HepG2 (cell line): ENCODE data around the gene COX7A1. TPM values are rescaled to one million over a fixed set of nuclear protein-coding genes. Genes with fewer than 3 reads are reported as not detected.

ENCODE experiments used
- ATAC-seq: fragments of 200-7000 bp; cut with Tn5 transposase; 3 replicates; pipeline ENCODE4 v1.9.1; 2020; ENCODE audit warnings: mild to moderate bottlenecking, moderate library complexity
- BruUV-seq: library from RNA; stranded (reverse); fragments of 400-500 nt; replicated peaks from 2 replicates; lab custom pipeline; 2021; lab: Mats Ljungman, UMichigan
- CTCF ChIA-PET: fragments of 300-600 bp; formaldehyde crosslinking; extraction: SDS; loops from one replicate; lab custom pipeline; 2021; ENCODE audit warnings: low total read pairs, inconsistent platforms, low intra/inter-chr PET ratio; lab: Yijun Ruan, JAX
- POLR2A ChIA-PET: fragments of 350-600 bp; sonication (Branson Sonifier 250); formaldehyde crosslinking; loops from one replicate; lab custom pipeline; 2020; ENCODE audit warnings: antibody characterized with exemption, inconsistent platforms; lab: Yijun Ruan, JAX
- DNase-seq: peaks from one replicate; pipeline ENCODE4 v3.0.0-alpha.2; 2015; ENCODE audit warnings: low spot score
- FAIRE-seq: peaks from 3 replicates; lab custom pipeline; 2011; peaks lifted over from hg19 to GRCh38; lab: Jason Lieb, UNC
- H2AFZ ChIP-seq: one replicate; pipeline ENCODE4 v1.6.1; 2011; ENCODE audit warnings: low read length, inconsistent platforms
- H3K27ac ChIP-seq: fragments of 300-600 bp; 3 replicates; pipeline ENCODE4 v1.8.0; 2011; ENCODE audit warnings: mixed run types, mild to moderate bottlenecking, mixed read lengths, low read length, inconsistent platforms; ENCODE audit not compliant: insufficient read depth; ENCODE audit errors: extremely low read length
- H3K27me3 ChIP-seq, 2 experiments: fragments of 200-600 bp in 1 of 2; 2 replicates in 1 of 2; 3 replicates in 1 of 2; pipeline versions ENCODE4 v1.6.0 to v1.8.0; 2011; ENCODE audit warnings: low read length in 2 of 2, mild to moderate bottlenecking in 2 of 2, moderate library complexity in 2 of 2, inconsistent platforms in 1 of 2; ENCODE audit not compliant: insufficient read depth in 2 of 2, control insufficient read depth in 1 of 2
- H3K36me3 ChIP-seq, 2 experiments: fragments of 200-600 bp in 1 of 2; replicated peaks in 1 of 2; 2 replicates in 1 of 2; 3 replicates in 1 of 2; pipeline versions ENCODE4 v1.5.1 to v1.8.0; 2011; ENCODE audit warnings: low read length in 2 of 2, inconsistent platforms in 1 of 2; ENCODE audit not compliant: insufficient read depth in 2 of 2, control insufficient read depth in 1 of 2
- H3K4me1 ChIP-seq: 2 replicates; pipeline ENCODE4 v1.5.1; 2012; ENCODE audit warnings: low read length, inconsistent platforms; ENCODE audit not compliant: insufficient read depth
- H3K4me2 ChIP-seq: 2 replicates; pipeline ENCODE4 v1.6.0; 2011; ENCODE audit warnings: low read depth, low read length, inconsistent platforms
- H3K4me3 ChIP-seq, 3 experiments: fragments of 200-600 bp in 1 of 3; sonication (generic), shearing (Covaris generic) in 1 of 3; replicated peaks in 1 of 3; 2 replicates each; pipeline ENCODE4 v1.5.1; 2011 to 2016; ENCODE audit warnings: low read length in 3 of 3, inconsistent platforms in 2 of 3, low read depth in 2 of 3, mild to moderate bottlenecking in 2 of 3, control low read depth in 1 of 3, mixed read lengths in 1 of 3; ENCODE audit not compliant: insufficient read depth in 1 of 3
- H3K79me2 ChIP-seq: one replicate; pipeline ENCODE4 v1.6.1; 2011; ENCODE audit warnings: low read length, inconsistent platforms; ENCODE audit not compliant: insufficient read depth
- H3K9ac ChIP-seq: 2 replicates; pipeline ENCODE4 v1.6.0; 2011; ENCODE audit warnings: mild to moderate bottlenecking, low read depth, low read length, inconsistent platforms; ENCODE audit not compliant: insufficient read depth
- H3K9me3 ChIP-seq: 2 replicates; pipeline ENCODE4 v1.5.1; 2012; ENCODE audit warnings: mild to moderate bottlenecking, low read length
- H4K20me1 ChIP-seq: 2 replicates; pipeline ENCODE4 v1.6.0; 2011; ENCODE audit warnings: inconsistent platforms, mild to moderate bottlenecking, low read length, moderate library complexity; ENCODE audit not compliant: insufficient read depth
- EHMT2 ChIP-seq: fragments of 200-600 bp; sonication (generic); IDR thresholded peaks from 2 replicates; pipeline ENCODE4 v1.7.0; 2017; ENCODE audit warnings: antibody characterized with exemption, low read depth, low read length, borderline replicate concordance
- KDM1A ChIP-seq: IDR thresholded peaks from 2 replicates; pipeline ENCODE4 v1.6.1; 2016; ENCODE audit warnings: missing compliant biosample characterization
- NFKBIZ ChIP-seq: IDR thresholded peaks from 2 replicates; pipeline ENCODE4 v1.6.1; 2018; ENCODE audit warnings: missing genetic modification reagents, missing compliant biosample characterization
- NPAS2 ChIP-seq: sonication (generic); formaldehyde crosslinking; IDR thresholded peaks from 2 replicates; pipeline ENCODE4 v1.8.0; 2022; ENCODE audit warnings: mild to moderate bottlenecking, missing genetic modification reagents, borderline replicate concordance
- PAX8 ChIP-seq: sonication (generic); formaldehyde crosslinking; IDR thresholded peaks from 2 replicates; pipeline ENCODE4 v1.8.0; 2022; ENCODE audit warnings: mild to moderate bottlenecking, missing genetic modification reagents, borderline replicate concordance
- STAT5B ChIP-seq: sonication (generic); formaldehyde crosslinking; IDR thresholded peaks from 2 replicates; pipeline ENCODE4 v1.4.0; 2020; ENCODE audit warnings: missing genetic modification reagents
- ZNF33B ChIP-seq: sonication (generic); formaldehyde crosslinking; IDR thresholded peaks from 2 replicates; pipeline ENCODE4 v1.5.1; 2020; ENCODE audit warnings: mild to moderate bottlenecking, missing genetic modification reagents
- ZNF496 ChIP-seq: sonication (generic); formaldehyde crosslinking; IDR thresholded peaks from 2 replicates; pipeline ENCODE4 v1.8.1; 2023; ENCODE audit warnings: mild to moderate bottlenecking, moderate library complexity, missing genetic modification reagents; ENCODE audit not compliant: insufficient replicate concordance
- ZNF724P ChIP-seq: sonication (generic); formaldehyde crosslinking; IDR thresholded peaks from 2 replicates; pipeline ENCODE4 v1.8.0; 2022; ENCODE audit warnings: missing genetic modification reagents, borderline replicate concordance
- ZNF766 ChIP-seq: sonication (generic); formaldehyde crosslinking; IDR thresholded peaks from 2 replicates; pipeline ENCODE4 v1.5.0; 2020; ENCODE audit warnings: missing genetic modification reagents, borderline replicate concordance
- ZNF768 ChIP-seq: sonication (generic); formaldehyde crosslinking; IDR thresholded peaks from 2 replicates; pipeline ENCODE4 v1.4.0; 2020; ENCODE audit warnings: missing genetic modification reagents
- ZSCAN5A ChIP-seq: sonication (generic); formaldehyde crosslinking; IDR thresholded peaks from 2 replicates; pipeline ENCODE4 v1.8.0; 2022; ENCODE audit warnings: mild to moderate bottlenecking, missing genetic modification reagents, borderline replicate concordance
- WGBS: methylation state at CpG from one replicate; pipeline ENCODE4 v1.1.6; 2017; ENCODE audit warnings: low lambda C conversion rate; 5-methylcytosine and 5-hydroxymethylcytosine counted together
- in situ Hi-C: cut with HindIII; loops from 2 replicates; pipeline ENCODE4 v1.10.0; 2017; ENCODE audit warnings: low pct_unique_long_range_greater_than_20kb; ENCODE audit not compliant: extremely low pct_ligation_motif_present
- intact Hi-C: fragments of 100-400 bp; cut with micrococcal nuclease; formaldehyde crosslinking; loops from one replicate; pipeline ENCODE4 v1.10.0; 2022; ENCODE audit not compliant: unreplicated experiment
- polyA plus RNA-seq, 8 experiments: library from polyadenylated mRNA; depleted of rRNA in 3 of 8; stranded (reverse) in 7 of 8; unstranded in 1 of 8; fragments of >200 nt; fragmentation: Illumina TruSeq in 4 of 8; extraction: Trizol in 4 of 8; gene quantifications; 2 replicates each; pipeline versions ENCODE4 v1.2.1 to v1.2.3, GENCODE V29; 2011 to 2016; ENCODE audit warnings: low read depth in 4 of 8, missing spikeins in 1 of 8, mixed read lengths in 1 of 8; ENCODE audit not compliant: insufficient read depth in 1 of 8
- total RNA-seq, 5 experiments: library from RNA; depleted of rRNA; stranded (reverse); fragments of >200 nt; fragmentation: Illumina TruSeq; extraction: Trizol; gene quantifications; 2 replicates each; pipeline ENCODE4 v1.2.3, GENCODE V29; 2016; ENCODE audit warnings: low read depth in 1 of 5
- TF ChIP-seq, protein P1 (sequence below): sonication (generic); formaldehyde crosslinking; IDR thresholded peaks from 2 replicates; pipeline ENCODE4 v1.4.0; 2020; ENCODE audit warnings: missing genetic modification reagents, borderline replicate concordance

Gene COX7A1
- total and polyA plus RNA-seq, 2 of the 13 experiments (the other 11 are each of a cell fraction or from before 2014, with no cell fraction given), result not detected

DNA sequence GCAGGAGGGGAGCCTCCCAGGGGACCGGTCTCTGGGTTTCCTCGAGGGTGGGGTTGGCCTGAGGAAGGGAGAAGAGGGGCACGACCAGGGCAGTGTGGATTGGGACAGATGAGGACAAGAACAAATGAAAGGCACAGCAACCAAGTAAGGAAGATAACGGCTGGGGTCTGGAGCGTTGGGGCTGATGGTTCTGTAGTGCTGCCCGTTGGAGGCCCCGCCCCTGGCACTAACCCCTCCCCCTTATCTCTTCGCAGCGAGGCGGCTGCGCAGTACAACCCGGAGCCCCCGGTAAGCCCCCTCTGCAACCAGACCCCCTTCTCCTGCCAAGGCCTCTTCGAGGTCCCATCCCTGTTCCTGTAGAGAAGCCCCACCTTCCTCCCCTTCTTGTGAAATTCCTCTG is 10.2 kb downstream of the COX7A1 start:
- TF ChIP-seq ZSCAN5A (CRISPR knock-in tag) (no peak), ZNF496 (CRISPR knock-in tag) (no peak), NFKBIZ (CRISPR knock-in tag) (no peak), EHMT2 (no peak), ZNF766 (no peak), ZNF724P (CRISPR knock-in tag) (no peak), PAX8 (CRISPR knock-in tag) (no peak), ZNF33B (CRISPR knock-in tag) (no peak), ZNF768 (CRISPR knock-in tag) (no peak), KDM1A (CRISPR knock-in tag) (no peak), STAT5B (CRISPR knock-in tag) (no peak), NPAS2 (CRISPR knock-in tag) (no peak)
- TF ChIP-seq, protein P1, sequence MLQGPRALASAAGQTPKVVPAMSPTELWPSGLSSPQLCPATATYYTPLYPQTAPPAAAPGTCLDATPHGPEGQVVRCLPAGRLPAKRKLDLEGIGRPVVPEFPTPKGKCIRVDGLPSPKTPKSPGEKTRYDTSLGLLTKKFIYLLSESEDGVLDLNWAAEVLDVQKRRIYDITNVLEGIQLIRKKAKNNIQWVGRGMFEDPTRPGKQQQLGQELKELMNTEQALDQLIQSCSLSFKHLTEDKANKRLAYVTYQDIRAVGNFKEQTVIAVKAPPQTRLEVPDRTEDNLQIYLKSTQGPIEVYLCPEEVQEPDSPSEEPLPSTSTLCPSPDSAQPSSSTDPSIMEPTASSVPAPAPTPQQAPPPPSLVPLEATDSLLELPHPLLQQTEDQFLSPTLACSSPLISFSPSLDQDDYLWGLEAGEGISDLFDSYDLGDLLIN (CRISPR knock-in tag), result no peak
- no peak overlapping the region for H3K9ac ChIP-seq
- BruUV-seq, result no TSS peak
- peaks cover 11% of the 10 kb centered on the region for H3K4me1 ChIP-seq
- intact Hi-C loops, result no loop called here
- ATAC-seq (no peak), FAIRE-seq (no peak), DNase-seq (no peak)
- no peaks in the 10 kb centered on the region for H3K9me3 ChIP-seq
- ChIA-PET POLR2A (no interaction called here), CTCF (no interaction called here)
- in situ Hi-C loops, result no loop called here
- H4K20me1 ChIP-seq, result peaks cover 8% of the 10 kb centered on the region
- peaks cover 16% of the 10 kb centered on the region for H3K79me2 ChIP-seq
- no peak overlapping the region; a peak in 1 of 6 replicates for H3K4me3 ChIP-seq
- WGBS, result 98% methylated on average over 14 of the region's 14 CpGs
- H3K27ac ChIP-seq, result no peak overlapping the region
- 0 out of 2 replicates have a peak overlapping the region, but pooled peaks have one; percentile 69 for H3K4me2 ChIP-seq
- no peak overlapping the region for H2AFZ ChIP-seq
- H3K36me3 ChIP-seq, result peaks cover 21 to 33% of the 10 kb centered on the region in 2 experiments
- no peaks in the 10 kb centered on the region; a peak in 1 of 5 replicates for H3K27me3 ChIP-seq
